HAP-1 (cell line): ENCODE measurements around the gene HEG1.

Source experiments
- DNase-seq, 2 experiments: peaks; one replicate each; pipeline ENCODE4 v3.0.0-alpha.2; 2016 to 2020; ENCODE audit warnings: low spot score in 2 of 2
- H3K27me3 ChIP-seq: fragments of 250-450 bp; sonication (Bioruptor Pico); 2 replicates; pipeline ENCODE4 v1.5.1; 2020; ENCODE audit warnings: low read depth, mild to moderate bottlenecking, moderate library complexity
- H3K36me3 ChIP-seq: fragments of 250-450 bp; sonication (Bioruptor Pico); replicated peaks from 2 replicates; pipeline ENCODE4 v1.5.1; 2020; ENCODE audit warnings: mild to moderate bottlenecking
- H3K4me1 ChIP-seq: fragments of 250-450 bp; sonication (Bioruptor Pico); 2 replicates; pipeline ENCODE4 v1.5.1; 2020; ENCODE audit warnings: mild to moderate bottlenecking
- H3K4me3 ChIP-seq: fragments of 250-450 bp; sonication (Bioruptor Pico); 2 replicates; pipeline ENCODE4 v1.5.1; 2020; ENCODE audit warnings: mild to moderate bottlenecking, moderate library complexity
- H3K9me3 ChIP-seq: fragments of 250-450 bp; sonication (Bioruptor Pico); 2 replicates; pipeline ENCODE4 v1.5.1; 2020; ENCODE audit warnings: mild to moderate bottlenecking, moderate library complexity
- in situ Hi-C: fragments of 300-500 bp; cut with MboI; formaldehyde crosslinking; loops from 3 replicates; pipeline ENCODE4 v1.14.3; 2020; ENCODE audit warnings: low sequenced_read_pairs, inconsistent platforms, mixed read lengths

Gene HEG1

DNA sequence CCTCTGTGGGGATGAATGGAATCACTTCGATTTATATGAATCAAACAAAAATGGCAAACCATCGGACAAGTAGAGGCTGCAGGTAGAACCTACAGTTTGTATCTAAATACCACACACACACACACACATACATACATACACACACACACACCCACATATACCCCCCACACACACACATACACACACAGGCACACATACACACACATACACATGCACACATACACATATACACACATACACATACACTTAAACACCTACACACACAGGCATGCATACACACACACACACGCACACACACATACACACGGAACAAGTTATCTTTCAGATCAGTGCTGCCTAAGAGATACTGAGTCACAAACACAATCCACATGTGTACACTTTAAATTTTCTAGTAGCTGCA, 24.3 kb downstream of the HEG1 start:
- DNase-seq: no peak
- H3K4me1 ChIP-seq: no peaks in the 10 kb centered on the region
- no peak overlapping the region for H3K4me3 ChIP-seq
- in situ Hi-C loops: no loop called here
- no peaks in the 10 kb centered on the region for H3K27me3 ChIP-seq
- H3K9me3 ChIP-seq: peaks cover 5% of the 10 kb centered on the region; the same call in 1 of the 2 replicates
- peaks cover 8% of the 10 kb centered on the region; the same call in 1 of the 2 replicates for H3K36me3 ChIP-seq

- in situ Hi-C loops: no loop called here
- H3K27me3 ChIP-seq: no peaks in the 10 kb centered on the region
- DNase-seq: no peak
- H3K4me1 ChIP-seq: peaks cover 7% of the 10 kb centered on the region
- peaks cover 23% of the 10 kb centered on the region for H3K36me3 ChIP-seq
- no peaks in the 10 kb centered on the region for H3K9me3 ChIP-seq
- no peak overlapping the region for H3K4me3 ChIP-seq
Measured at GRCh38 chr3:125028657-125029056, 27.1 kb downstream of the HEG1 start.

- Histone ChIP-seq H3K36me3 (peaks cover 25% of the 10 kb centered on the region), H3K4me1 (peaks cover 7% of the 10 kb centered on the region), H3K4me3 (no peak overlapping the region), H3K9me3 (no peaks in the 10 kb centered on the region), H3K27me3 (no peaks in the 10 kb centered on the region)
- DNase-seq: no peak
- in situ Hi-C loops: no loop called here
Measured at GRCh38 chr3:125025642-125026041, 30.2 kb downstream of the HEG1 start.

DNA sequence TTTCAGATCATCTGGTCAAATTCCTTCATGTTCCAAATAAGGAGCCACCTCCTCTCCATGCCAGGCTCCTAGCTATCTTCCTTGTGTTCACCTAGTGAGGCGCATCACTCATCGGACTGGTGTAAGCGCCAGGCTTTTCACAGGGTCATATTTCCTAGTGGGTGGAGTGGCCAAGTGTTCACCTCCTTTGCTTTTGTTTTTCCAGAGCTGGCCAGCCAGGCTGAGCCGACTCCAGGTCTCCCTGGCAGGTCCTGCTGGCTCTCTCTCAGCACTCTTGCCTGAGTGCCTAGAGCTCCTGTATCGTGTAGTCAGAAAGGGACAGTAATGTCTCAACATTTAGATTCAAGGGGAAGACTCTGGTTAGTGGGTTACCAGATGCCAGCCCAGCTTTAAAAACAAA, 31.0 kb downstream of the HEG1 start:
- no peak for DNase-seq
- H3K27me3 ChIP-seq: no peaks in the 10 kb centered on the region
- H3K4me3 ChIP-seq: no peak overlapping the region
- in situ Hi-C loops: no loop called here
- H3K36me3 ChIP-seq: peaks cover 29% of the 10 kb centered on the region
- H3K9me3 ChIP-seq: no peaks in the 10 kb centered on the region
- H3K4me1 ChIP-seq: peaks cover 7% of the 10 kb centered on the region

DNA sequence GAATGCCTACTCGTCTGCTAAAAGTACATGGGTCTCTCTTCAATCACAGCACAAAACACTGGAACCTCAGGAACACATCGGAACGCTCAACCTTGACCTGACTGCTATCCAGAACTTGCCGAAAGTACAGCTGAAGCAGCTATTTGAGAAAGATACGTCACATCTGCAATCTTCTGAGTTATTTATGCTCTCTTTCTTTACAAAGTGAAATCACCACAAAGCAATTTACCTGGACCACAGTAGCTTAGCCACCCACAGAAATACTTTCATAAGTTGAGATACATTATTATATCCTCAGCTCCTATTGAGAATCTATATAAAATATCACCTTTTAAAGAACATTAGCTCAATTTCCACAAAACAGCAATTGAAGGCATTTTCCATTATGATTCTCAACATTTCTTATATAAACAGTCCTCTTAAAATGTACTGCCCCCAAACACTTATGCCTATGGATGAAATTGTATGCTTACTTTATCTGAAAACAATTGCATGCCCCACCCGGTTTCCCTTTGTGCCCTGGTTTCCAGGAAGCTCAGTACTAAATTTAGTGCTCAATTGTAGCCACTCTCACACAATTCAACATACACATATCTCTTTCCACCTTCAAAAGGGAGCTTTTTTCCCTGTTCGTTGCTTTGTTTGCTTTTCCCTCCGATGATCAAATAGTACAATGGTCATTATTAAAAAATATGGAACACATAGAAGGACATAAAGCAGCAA, 31.8 kb downstream of the HEG1 start:
- no peaks in the 10 kb centered on the region for H3K9me3 ChIP-seq
- H3K4me3 ChIP-seq: no peak overlapping the region
- in situ Hi-C loops: no loop called here
- peaks cover 7% of the 10 kb centered on the region for H3K4me1 ChIP-seq
- no peaks in the 10 kb centered on the region for H3K27me3 ChIP-seq
- peaks cover 33% of the 10 kb centered on the region for H3K36me3 ChIP-seq
- no peak for DNase-seq

DNA sequence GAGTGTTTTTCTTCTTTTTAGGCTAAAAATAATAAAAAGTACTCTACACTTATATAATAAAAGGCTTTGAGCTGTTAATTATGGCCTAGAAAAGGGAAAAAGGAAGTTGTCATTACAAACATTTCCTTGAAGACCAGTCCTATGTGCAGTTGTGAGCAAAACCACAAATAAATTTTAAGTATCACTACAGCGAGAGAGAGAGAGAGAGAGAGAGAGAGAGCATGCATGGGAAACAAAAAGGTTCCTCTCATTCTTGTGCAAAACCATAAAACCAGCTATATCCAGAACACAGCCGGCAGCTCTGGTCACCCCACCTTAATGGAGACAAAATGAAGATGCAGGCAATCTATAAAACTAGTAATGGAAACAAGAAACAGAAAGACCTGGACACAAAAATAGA, 33.6 kb downstream of the HEG1 start:
- in situ Hi-C loops: no loop called here
- Histone ChIP-seq H3K36me3 (peaks cover 37% of the 10 kb centered on the region), H3K27me3 (no peaks in the 10 kb centered on the region), H3K9me3 (no peaks in the 10 kb centered on the region), H3K4me1 (peaks cover 7% of the 10 kb centered on the region), H3K4me3 (no peak overlapping the region)
- DNase-seq: no peak

DNA sequence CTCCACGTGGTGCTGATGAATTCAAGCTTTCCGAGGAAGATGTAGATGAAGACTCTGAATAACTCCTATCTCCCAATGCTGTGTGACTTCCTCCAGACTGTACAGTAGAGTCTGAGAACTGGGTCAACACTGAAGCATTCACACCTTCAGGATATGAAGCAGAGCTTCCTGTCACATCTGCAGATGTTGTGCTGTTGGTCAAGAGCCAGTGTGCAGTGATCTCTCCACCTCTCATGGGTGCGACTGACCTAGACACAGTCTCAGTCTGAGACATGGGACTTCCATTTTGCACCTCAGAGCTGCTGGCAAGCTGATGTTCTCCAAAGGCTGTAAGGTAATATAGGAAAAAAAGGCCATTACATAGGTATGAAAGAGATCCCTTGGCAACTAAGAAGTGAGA, 36.5 kb downstream of the HEG1 start:
- Histone ChIP-seq H3K4me1 (peaks cover 4% of the 10 kb centered on the region), H3K9me3 (no peaks in the 10 kb centered on the region), H3K4me3 (no peak overlapping the region), H3K36me3 (peaks cover 17% of the 10 kb centered on the region), H3K27me3 (no peaks in the 10 kb centered on the region)
- no peak for DNase-seq
- in situ Hi-C loops: no loop called here

DNA sequence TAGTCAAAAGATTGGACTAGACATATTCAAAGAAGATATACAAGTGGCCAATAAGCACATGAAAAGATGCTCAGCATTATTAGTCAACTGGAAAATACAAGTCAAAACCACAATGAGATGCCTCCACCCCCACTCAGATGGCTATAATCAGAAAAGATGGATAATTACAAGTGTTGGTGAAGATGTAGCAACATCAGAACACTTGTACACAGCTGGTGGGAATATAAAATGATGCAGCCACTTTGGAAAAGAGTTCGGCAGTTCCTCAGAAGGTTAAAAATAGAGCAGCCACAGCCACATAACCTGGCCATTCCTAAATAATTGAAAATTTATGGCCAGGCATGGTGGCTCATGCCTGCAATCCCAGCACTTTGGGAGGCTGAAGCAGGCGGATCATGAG, 38.4 kb downstream of the HEG1 start:
- Histone ChIP-seq H3K4me1 (no peaks in the 10 kb centered on the region), H3K9me3 (no peaks in the 10 kb centered on the region), H3K4me3 (no peak overlapping the region), H3K36me3 (peaks cover 34% of the 10 kb centered on the region), H3K27me3 (no peaks in the 10 kb centered on the region)
- no peak for DNase-seq
- in situ Hi-C loops: no loop called here

- Histone ChIP-seq H3K9me3 (no peaks in the 10 kb centered on the region), H3K4me3 (no peak overlapping the region), H3K27me3 (no peaks in the 10 kb centered on the region), H3K36me3 (peaks cover 33% of the 10 kb centered on the region), H3K4me1 (no peaks in the 10 kb centered on the region)
- in situ Hi-C loops: no loop called here
- DNase-seq: no peak
Measured at GRCh38 chr3:125014570-125015179, 41.1 kb downstream of the HEG1 start.

GRCh38 chr3:125013095-125013494, 42.7 kb downstream of the HEG1 start:
- in situ Hi-C loops: no loop called here
- no peak for DNase-seq
- Histone ChIP-seq H3K9me3 (no peaks in the 10 kb centered on the region), H3K4me1 (no peaks in the 10 kb centered on the region), H3K27me3 (no peaks in the 10 kb centered on the region), H3K4me3 (no peak overlapping the region), H3K36me3 (peaks cover 32% of the 10 kb centered on the region)

DNA sequence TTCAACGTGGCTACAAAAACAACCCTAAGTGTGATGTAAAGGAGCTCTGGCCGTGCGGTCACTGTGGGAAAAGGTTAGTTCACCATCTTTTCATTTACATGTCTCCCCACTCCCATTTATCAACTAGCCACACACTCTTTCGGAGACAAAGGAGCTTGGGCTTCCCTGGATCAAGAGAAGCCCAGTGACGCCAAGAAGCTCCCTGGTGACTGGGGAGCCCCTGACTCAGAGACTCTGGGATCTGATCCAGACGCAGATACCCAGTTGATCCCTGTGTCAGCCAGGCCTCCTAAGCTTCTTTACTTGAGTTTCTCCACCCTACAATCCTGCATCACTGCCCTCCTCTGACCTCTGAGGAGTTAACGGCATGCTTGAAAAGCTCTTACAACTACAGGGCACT, 43.9 kb downstream of the HEG1 start:
- no peaks in the 10 kb centered on the region for H3K9me3 ChIP-seq
- H3K27me3 ChIP-seq: no peaks in the 10 kb centered on the region
- no peak overlapping the region for H3K4me3 ChIP-seq
- H3K4me1 ChIP-seq: no peaks in the 10 kb centered on the region
- DNase-seq: no peak
- peaks cover 34% of the 10 kb centered on the region for H3K36me3 ChIP-seq
- in situ Hi-C loops: no loop called here

GRCh38 chr3:125010393-125010792, 45.4 kb downstream of the HEG1 start:
- Histone ChIP-seq H3K36me3 (peaks cover 34% of the 10 kb centered on the region), H3K9me3 (no peaks in the 10 kb centered on the region)

DNA sequence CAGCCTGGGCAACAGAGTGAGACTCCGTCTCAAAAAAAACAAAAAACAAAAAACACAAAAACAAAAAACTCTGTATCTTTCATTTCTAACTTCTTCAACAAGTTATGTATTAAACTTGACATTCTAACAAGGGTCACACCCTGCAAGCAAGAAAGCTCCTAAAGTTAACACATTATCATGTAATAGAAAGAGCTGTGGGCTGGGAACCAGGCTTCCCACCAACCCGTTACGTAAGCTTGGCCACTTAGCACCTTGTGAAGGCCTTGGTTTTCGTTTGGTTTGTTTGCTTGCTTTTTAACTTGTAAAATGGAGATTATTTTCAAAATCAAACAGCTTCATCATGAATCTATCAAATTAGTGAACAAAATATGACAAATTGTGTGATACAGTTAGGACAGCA, 47.0 kb downstream of the HEG1 start:
- H3K36me3 ChIP-seq: peaks cover 34% of the 10 kb centered on the region
- H3K27me3 ChIP-seq: no peaks in the 10 kb centered on the region
- H3K4me1 ChIP-seq: peaks cover 4% of the 10 kb centered on the region
- H3K9me3 ChIP-seq: no peaks in the 10 kb centered on the region
- no peak overlapping the region for H3K4me3 ChIP-seq
- no peak for DNase-seq
- in situ Hi-C loops: no loop called here

More at GRCh38 chr3:125010393-125010792, 45.4 kb downstream of the HEG1 start:
- in situ Hi-C loops: no loop called here
- Histone ChIP-seq H3K4me1 (no peaks in the 10 kb centered on the region), H3K4me3 (no peak overlapping the region), H3K27me3 (no peaks in the 10 kb centered on the region)
- DNase-seq: no peak

GRCh38 chr3:125006291-125006731, 49.5 kb downstream of the HEG1 start:
- Histone ChIP-seq H3K9me3 (no peaks in the 10 kb centered on the region), H3K4me3 (no peak overlapping the region), H3K36me3 (peaks cover 23% of the 10 kb centered on the region), H3K4me1 (peaks cover 18% of the 10 kb centered on the region), H3K27me3 (no peaks in the 10 kb centered on the region)
- in situ Hi-C loops: no loop called here
- DNase-seq: no peak
